PFSK-1 (cell line): Measurements from ENCODE around the gene TAF5L.

ENCODE experiments used
- POLR2AphosphoS5 ChIP-seq: IDR thresholded peaks from 2 replicates; pipeline ENCODE4 v1.6.1; 2012; ENCODE audit warnings: low read depth, mild to moderate bottlenecking, control low read depth, low read length, moderate library complexity
- REST ChIP-seq, 2 experiments: IDR thresholded peaks; 2 replicates each; pipeline versions ENCODE4 v1.6.1 to v1.8.0; 2011 to 2012; ENCODE audit warnings: low read depth in 2 of 2, low read length in 2 of 2, control low read depth in 1 of 2, inconsistent platforms in 1 of 2, mild to moderate bottlenecking in 1 of 2, moderate library complexity in 1 of 2; ENCODE audit not compliant: insufficient read depth in 1 of 2
- SIN3A ChIP-seq: IDR thresholded peaks from 2 replicates; pipeline ENCODE4 v1.6.1; 2012; ENCODE audit warnings: mild to moderate bottlenecking, low read length, moderate library complexity, borderline replicate concordance; ENCODE audit not compliant: insufficient read depth
- TAF1 ChIP-seq: IDR thresholded peaks from 2 replicates; pipeline ENCODE4 v1.6.1; 2012; ENCODE audit warnings: low read length, control low read depth, borderline replicate concordance; ENCODE audit not compliant: insufficient read depth

DNA sequence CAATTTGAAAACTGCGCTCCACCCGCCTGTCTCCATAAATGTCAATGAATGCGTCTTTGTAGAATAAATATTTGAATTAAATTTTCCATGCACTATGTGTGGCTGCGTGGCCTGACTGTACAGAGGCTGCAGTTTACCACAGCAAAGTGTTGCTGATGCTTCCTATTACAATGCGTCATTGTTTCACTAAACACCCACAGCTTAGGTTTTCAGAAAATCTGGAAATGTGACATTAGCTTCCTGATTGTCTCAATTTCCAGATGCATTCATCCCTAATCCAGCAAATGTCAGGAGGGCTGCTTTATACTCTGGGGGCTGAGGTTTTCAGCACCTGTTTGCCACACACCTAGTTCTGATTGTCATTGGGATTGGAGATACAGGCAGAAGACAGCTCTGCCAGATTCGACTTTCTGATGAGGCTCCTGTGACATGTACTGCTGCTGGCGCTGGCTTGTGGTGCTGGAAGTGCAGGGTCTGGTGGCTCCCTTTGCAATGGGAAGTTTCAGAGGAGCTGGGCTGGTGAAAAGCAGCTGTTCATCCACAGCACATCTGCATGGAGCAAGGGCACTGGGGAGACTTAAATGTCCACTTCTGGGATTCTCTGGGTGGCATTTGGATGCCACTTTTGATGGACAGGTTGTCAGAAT is 40.1 kb upstream of the TAF5L start:
- TF ChIP-seq POLR2AphosphoS5: no peak
- TF ChIP-seq REST (IDR thresholded peaks at IDR 0.05; ENCODE audit: insufficient read depth in 1 of 2, low read depth in 2 of 2, low read length in 2 of 2): no peak
- TF ChIP-seq TAF1: no peak
- TF ChIP-seq SIN3A: no peak
